Stimulated activated naive CD4-positive, alpha-beta T cell treated with Interleukin-2 at 50 U/mL for 16 hours (primary cell): ENCODE results near the gene SPOUT1.
"Not testable (repeated sequence)": the region's sequence is repeated elsewhere in the genome, so short reads cannot be mapped to it uniquely, and the experiment has no call there.

Experiments used
- DNase-seq: peaks from one replicate; lab custom pipeline; 2025; lab: John Stamatoyannopoulos, UW

The SPOUT1 gene

DNA sequence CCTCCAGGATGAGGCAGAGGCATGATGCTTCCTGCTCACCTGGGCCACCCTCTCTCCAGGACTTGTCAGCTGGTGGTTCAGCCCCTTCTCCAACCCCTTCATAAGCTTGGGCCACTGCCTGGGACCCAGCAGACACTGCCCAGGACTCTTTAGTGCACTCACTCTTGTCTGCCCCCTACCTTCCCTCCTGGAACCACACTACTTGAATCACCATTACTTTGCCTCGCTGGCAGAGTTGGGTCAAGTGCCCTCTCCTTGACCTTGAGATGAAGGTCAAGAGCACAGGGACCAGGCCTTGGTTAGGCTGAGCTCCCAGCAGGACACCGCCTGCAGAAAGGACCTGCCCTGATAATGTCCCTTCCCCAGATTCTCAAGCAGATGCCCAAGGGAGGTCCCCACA, 19.8 kb downstream of the SPOUT1 start:
- no peak for DNase-seq

DNA sequence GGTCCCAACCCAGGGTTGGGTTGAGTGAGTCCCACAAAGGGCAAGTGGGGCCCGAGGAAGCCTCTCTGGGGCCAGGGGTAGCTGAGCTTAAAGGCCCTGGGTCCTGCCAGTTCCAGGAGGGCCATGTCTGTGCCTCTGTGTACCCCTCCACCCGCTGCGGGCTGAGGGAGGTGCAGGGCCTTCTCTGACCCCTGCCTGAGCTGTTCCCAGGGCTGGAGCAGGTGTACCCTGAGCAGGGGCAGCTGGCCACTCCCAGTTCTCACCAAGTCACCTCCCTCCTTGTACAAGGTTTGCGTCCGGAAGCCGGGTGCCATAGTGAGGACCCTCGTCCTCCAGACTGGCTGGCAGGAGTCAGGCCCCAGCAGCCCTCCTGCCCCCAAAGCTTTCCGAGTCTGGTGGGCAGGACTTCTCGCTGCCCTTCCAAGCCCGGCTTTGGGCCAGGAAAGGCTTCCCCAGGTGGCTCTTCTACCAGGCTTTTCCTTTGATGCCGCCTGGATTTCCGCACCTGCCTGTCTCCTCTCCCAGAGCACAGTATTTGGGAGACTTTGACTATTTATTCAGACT, 20.5 kb downstream of the SPOUT1 start:
- no peak for DNase-seq

DNA sequence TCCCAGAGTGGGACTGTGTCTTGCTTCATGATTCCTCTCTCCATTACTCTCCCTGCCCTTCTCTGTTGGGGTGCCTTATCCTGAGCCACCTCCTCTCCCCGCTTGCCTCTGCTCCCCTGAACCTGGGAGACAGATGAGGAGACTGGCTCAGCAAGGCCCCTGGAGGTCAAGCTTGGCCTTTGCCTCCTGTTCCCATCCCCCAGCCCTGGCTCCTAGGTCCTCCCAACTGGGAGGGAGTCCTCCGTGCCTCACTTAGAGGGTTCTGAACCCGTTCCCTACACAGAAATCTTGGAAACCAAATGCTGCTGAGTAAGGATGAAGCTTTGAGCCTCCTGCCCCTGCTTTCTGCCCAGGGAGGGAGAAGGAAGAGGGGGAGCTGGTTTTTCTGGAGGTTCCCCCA, 21.1 kb downstream of the SPOUT1 start:
- DNase-seq = no peak

DNA sequence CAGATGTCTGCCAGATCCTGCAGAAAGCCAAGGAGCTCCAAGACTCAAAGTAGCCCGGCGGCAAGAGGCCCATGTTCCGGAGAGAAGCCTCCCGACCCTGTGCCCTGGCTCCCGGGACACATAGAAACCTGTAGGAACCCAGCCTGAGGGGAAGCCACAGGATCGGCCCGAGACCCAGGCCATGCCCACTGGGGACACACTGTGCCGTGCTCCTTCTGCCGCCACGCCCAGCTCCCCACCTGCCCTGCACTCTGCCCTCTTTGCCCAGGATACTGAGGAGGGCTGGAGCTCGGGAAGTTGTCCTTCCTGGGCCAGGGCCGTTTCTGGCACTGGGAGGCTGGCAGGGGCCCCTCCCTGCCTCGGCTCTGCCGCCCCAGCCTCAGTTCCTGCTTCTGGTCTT, 21.8 kb downstream of the SPOUT1 start:
- no peak for DNase-seq

DNA sequence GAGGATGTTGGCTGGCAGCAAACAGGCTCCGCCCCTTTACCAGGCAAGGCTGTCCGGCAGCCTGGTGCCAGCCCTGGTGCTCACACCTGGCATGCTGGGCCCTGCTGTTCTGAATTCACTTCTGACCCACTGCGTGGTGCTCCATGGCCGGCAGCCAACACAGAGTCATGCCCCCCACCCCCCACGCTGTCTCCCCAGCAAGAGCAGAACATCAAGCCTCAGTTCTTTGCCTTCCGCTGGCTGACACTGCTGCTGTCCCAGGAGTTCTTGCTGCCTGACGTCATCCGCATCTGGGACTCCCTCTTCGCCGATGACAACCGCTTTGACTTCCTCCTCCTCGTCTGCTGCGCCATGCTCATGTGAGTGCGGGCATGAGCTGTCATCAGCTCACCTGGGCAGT, 23.9 kb downstream of the SPOUT1 start:
- DNase-seq = no peak

DNA sequence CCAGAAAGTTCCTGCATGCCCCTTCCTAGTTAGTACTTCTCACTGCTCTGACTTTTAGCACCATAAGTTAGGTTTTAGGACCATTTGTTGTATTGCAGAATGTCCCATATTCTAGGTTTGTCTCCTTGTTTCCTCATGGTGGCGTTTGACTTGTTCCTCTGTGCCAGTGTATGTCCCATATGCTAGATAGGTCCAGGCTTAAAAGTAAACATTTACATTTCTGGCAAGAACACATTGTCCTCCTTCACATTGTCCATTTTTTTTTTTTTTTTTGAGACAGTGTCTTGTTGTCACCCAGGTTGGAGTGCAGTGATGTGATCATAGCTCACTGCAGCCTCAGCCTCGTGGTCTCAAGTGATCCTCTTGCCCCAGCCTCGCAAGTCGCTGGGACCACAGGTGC, 27.1 kb downstream of the SPOUT1 start:
- DNase-seq = no peak

DNA sequence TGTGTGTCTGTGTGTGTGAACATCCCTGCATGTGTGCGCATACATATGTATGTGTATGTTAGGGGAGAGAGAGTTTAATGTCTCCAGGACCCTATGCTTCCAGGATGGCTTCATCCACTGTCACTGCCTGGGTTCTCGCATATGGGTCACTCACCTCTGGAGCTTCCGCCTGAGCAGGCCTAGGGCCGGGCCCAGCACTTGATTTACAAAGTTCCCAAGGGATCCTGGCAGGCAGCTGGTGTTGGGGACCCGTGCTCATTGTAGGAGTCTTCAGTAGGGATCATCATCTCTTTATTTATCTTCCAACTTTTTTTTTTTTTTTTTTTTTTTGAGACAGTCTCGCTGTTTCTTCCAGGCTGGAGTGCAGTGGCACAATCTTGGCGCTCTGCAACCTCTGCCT, 29.5 kb downstream of the SPOUT1 start:
- DNase-seq = no peak

DNA sequence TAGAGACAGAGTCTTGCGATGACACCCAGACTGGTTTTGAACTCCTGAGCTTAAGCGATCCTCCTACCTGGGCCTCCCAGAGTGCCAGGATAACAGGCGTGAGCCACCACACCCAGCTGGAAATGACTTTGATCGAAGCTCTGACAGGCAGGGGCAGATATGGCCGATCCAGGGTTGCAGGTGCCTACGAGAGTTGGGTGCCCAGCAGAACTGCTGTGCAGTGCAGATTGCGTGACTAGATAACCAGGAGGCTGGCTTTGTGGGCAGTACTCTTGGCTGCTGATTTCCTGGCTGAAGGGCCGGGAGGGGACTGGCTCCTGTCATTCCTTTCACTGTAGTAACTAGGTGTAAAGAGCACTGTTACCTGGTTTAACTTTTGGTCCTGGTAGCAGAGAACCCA, 30.7 kb downstream of the SPOUT1 start:
- no peak for DNase-seq

DNA sequence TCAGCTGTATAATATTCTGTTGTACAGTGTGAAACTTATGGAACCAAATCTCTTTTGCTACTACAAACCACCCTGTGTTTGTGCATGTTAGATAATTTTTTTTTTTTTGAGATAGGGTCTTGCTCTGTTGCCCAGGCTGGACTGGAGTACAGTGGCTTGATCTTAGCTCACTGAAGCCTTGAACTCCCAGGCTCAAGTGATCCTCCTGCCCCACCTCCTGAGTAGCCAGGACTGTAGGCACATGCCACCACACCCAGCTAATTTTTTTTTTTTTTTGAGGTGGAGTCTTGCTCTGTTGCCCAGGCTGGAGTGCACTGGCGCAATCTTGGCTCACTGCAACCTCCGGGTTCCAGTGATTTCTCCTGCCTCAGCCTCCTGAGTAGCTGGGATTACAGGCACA, 34.6 kb downstream of the SPOUT1 start:
- not testable (repeated sequence) for DNase-seq

DNA sequence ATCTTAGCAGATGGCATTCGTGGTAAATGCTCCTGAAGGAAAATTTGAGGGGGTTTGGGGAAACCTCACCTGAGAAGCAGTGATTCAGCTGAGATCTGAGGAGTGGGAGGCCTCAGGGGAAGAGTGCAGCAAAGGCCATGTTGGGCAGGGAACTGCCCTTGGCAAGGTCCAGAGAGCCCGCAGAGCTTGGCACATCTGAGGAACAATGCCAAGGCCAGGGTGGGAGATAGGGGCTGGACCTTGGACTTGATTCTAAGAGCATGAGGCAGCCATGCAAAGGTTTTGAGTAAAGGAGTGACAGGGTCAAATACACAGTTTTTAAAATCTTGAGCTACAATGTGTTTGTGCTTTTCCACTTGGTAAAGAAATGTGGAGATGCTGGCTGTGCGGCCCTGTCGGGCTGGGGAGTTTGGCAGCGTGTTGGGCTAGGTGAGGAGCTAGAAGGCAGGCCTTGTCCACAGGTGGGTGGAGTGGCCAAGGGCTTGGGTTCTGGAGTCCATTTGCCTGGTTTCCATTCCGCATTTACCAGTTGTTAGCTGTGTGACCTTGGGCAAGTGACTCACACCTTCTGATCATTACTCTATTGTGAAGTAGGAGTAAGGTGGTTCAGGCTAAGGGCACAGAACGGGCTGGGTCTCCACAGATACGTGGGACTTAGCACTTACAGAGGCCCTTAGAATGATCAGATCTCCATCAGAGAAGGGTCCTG, 36.5 kb downstream of the SPOUT1 start:
- no peak for DNase-seq

DNA sequence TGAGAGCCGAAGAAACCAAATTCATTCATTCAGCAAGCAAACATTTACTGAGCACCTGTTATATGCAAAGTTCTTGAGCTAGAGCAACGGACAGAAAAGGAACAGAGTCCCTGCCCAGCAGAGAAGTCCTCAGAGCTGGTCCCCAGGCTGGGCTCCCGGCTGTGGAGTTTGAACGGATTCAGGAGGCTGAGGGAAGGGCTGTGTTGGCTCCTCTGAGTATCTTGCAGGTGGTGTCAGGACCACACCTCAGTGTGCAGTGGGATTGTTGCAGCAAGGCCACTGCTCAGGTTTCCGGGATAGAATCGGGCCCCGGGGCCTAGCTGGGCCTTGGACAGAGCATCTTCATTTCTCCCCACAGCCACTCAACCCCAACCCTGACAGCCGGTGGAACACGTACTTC, 37.5 kb downstream of the SPOUT1 start:
- DNase-seq = no peak

DNA sequence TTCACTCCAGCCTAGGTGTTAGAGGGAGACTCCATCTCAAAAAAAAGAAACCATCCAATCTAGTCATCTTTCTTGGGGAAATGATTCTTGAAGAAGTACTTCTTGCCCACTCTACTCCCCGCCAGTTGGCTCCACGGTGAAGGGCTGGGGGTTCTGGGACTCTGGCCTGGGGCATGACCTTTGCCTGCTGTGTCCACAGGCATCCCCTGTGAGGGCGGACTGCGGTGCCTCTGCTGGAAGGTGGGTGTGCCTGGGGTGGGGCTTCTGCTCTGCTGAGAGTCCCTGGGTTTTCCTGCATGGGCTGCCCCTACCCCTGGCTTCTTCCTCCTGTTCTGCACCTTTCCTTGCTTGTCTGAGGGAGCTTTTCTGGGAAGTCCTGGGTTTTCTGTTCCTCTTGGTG, 39.1 kb downstream of the SPOUT1 start:
- DNase-seq = no peak

DNA sequence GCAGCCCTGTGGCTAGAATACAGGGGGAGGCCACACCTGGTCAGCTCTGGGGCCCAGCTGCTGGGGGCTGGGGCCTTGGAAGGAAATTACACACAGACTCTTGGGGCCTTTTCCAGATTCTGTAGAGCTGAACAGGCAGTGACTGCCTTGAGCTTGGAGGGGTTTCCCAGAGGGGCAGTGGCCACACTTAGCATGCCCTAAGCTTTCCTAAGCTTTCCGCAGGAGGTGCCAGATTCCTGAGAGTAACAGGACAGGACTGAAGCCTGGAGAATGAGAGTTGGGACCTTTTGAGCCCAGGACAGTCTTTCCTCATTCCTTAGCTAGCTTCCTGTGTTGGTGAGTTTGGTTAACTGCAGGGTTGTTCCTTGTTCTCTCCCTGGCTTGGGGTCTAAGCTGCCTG, 41.1 kb downstream of the SPOUT1 start:
- DNase-seq = no peak

DNA sequence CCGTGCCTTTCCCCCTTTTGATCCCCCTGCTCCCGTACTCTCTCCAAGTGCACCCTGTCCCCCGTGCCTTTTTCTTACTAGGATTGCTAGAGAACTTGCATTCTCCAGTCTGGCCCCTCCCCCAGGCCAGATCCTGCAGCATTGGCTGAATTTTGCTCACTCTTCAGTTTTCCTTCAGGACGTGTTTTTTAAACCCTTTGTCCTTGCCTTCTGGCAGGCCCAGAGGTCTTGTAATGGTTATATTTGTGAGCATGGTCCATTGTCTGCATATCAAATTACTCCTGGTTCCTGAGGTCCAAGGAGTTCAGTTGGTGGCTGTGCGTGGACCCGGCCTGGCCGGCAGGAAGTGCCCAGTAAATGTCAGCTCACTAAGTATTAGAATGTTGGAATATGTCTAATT, 41.9 kb downstream of the SPOUT1 start:
- DNase-seq = no peak

DNA sequence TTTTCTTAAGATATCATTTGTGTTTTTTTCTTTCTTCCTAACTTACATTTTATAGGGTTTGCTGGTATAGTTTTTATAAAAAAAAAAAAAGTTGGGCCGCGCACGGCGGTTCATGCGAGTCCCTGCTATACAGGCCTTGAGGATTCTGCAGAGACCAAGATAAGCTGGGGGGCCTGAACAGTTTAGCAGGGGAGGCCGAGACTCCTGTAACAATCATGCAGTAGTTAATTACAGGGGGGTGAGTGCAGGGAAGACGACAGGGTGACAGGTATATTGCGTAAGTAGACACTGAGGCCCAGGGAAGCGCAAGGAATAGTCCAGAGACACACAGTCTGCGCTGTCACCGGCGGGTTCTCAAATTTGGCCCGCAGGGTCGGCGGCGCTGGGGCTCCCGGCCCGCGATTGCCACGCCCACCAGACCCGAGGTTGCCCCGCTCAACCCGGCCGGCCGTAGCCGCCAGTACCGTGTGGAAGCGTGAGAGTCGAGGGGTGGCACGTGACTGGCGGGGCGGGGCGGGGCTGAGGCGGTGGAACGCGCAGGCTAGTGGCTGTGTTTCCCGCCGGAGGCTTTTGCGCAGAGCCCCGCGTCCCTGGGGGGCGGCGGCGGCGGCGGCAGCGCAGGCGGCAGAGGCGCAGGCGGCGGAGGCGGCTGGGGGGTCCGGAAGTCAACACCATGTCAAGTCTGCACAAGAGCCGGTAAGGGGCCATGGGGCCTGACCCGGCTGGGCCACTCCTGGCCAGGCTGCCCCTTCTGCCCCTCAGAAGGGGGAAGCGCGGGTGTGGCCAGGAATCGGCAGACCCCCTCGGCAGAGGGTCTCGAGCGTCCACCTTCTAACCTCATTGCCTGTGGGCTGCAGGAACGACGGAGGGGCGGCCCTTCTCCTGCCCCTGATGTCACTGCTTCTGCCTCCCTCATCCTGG, 42.7 kb downstream of the SPOUT1 start, which contains the start of gene TBC1D13:
Gene TBC1D13, plus strand, starts transcription at position 573 of the 921 bp plus-strand sequence. Its CDS starts 101 bp downstream, at position 674.
- DNase-seq = peak; percentile 88

DNA sequence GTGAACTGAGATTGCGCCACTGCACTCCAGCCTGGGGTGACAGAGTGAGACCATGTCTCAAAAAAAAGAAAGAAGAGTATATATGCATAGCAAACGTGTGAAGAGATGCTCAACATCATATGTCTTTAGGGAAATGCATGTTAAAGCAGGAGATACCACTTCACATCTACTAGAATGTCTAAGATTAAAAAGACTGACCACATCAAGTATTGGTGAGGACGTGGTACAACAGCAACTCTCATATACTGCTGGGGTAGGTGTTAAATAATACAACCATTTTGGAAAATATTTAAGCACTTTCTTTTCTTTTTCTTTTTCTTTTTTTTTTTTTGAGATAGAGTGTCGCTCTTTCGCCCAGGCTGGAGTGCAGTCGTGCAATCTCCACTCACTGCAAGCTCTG, 44.2 kb downstream of the SPOUT1 start:
- no peak for DNase-seq

DNA sequence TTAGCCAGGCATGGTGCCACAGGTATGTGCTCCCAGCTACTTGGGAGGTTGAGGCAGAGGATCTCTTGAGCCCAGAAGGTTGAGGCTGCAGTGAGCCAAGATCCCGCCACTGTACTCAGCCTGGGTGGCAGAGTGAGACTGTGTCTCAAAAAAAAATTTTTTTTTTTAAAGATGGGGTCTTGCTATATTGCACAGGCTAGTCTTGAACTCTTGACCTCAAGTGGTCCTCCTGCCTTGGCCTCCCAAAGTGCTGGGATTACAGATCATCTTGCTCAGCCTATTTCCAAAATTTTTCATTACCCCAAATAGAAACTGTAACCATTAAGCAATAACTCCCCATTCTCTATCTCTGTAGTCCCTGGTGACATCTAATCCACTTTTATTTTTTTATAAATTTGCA, 46.9 kb downstream of the SPOUT1 start:
- DNase-seq = no peak

DNA sequence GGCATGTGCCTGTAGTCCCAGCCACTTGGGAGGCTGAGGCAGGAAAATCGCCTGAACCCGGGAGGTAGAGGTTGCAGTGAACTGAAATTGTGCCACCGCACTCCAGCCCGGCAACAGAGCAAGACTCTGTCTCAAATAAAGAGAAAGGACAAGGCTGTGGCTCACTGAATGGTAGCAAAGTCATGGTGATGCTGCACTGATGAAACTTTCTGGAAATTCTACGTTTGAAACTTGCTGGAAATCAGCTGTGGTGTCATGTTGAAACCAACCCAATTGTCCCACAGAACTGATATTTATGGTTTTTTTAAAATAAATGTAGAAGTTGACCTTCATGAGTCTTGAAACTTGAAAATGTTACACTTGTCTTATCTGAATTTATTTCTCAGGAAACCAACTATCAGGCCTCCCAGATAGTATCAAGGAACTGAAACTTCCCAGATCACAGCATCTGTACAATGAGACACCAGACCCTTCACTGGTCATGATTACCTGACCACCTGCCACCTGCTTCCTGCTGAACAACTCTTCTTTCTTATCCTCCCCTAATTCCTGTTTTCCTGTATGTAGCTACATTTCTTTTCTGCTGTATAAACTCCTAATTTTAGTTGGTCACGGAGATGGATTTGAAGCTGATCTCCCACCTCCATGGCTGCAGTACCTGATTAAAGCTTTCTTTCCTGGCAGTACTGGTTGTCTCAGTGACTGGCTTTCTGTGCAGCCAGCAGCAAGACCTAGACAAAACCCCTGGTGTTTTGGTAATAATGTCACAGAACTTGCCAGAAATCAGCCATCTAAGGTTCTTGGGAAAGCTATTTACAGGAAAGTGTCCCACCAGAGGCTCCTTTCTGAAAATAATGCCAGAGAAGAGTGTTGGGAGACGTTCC, 48.2 kb downstream of the SPOUT1 start:
- DNase-seq = no peak

DNA sequence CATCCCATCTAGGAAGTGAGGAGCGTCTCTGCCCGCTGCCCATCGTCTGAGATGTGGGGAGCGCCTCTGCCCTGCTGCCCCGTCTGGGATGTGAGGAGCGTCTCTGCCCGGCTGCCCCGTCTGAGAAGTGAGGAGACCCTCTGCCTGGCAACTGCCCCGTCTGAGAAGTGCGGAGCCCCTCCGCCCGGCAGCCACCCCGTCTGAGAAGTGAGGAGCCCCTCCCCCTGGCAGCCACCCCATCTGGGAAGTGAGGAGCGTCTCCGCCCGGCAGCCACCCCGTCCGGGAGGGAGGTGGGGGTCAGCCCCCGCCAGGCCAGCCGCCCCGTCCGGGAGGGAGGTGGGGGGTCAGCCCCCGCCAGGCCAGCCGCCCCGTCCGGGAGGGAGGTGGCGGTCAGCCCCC, 49.5 kb downstream of the SPOUT1 start:
- DNase-seq = not testable (repeated sequence)

DNA sequence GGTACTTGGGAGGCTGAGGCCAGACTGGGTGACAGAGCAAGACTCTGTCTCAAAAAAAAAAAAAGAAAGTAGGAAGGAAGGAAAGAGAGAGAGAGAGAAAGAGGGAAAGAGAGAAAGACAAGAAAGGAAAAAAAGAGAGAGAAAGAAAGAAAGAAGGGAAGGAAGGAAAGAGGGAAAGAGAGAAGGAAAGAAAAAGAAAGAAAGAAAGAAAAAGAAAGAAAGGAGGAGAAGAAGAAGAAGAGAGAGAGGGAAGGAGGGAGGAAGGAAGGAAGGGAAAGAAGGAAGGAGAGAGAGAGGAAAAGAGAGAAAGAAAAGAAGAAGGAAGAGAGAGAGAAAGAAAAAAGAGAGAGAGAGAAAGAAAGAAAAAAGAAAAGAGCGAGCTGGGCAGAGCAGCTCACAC, 54.8 kb downstream of the SPOUT1 start:
- DNase-seq = no peak

DNA sequence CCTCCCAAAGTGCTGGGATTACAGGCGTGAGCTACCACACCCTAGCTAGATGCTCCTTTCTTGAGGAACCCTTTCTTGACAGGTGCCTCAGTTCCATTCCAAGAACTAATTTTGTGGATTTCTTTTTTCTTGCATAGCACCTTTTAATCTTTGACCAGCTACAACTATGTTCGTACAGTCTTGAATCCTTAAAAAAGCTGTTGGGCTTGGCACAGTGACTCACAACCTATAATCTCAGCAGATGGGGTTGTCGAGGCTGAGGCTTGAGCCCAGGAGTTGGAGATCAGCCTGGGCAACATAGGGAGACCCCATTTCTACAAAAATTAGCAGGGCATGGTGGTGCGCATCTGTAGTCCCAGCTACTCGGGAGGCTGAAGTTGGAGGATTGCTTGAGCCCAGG, 56.5 kb downstream of the SPOUT1 start:
- no peak for DNase-seq
